ENCODE data around the gene PRKCI.

DNA sequence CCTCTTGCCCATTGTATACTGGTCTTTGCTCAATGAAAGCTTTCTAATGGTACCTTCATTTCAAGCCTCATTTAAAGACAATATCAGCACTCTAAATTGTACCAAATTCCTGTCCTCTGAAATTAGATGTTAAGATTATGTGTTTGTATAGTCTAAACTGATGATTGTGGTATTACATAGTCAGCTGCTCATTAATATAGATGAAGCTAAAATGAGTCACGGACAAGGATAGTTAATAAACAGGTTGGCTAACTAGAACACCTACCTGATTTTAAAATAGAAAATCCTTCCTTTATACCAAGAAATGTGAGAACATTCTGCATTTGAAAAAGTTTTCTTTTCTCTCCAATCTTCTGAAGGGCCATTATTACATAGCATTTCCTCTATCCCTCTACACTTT is 2.9 kb downstream of the PRKCI start:
- TF ChIP-seq, protein P1, sequence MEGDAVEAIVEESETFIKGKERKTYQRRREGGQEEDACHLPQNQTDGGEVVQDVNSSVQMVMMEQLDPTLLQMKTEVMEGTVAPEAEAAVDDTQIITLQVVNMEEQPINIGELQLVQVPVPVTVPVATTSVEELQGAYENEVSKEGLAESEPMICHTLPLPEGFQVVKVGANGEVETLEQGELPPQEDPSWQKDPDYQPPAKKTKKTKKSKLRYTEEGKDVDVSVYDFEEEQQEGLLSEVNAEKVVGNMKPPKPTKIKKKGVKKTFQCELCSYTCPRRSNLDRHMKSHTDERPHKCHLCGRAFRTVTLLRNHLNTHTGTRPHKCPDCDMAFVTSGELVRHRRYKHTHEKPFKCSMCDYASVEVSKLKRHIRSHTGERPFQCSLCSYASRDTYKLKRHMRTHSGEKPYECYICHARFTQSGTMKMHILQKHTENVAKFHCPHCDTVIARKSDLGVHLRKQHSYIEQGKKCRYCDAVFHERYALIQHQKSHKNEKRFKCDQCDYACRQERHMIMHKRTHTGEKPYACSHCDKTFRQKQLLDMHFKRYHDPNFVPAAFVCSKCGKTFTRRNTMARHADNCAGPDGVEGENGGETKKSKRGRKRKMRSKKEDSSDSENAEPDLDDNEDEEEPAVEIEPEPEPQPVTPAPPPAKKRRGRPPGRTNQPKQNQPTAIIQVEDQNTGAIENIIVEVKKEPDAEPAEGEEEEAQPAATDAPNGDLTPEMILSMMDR (IDR thresholded peaks at IDR 0.05): no peak
- TF ChIP-seq POLR2A (IDR thresholded peaks at IDR 0.05; ENCODE audit: low read depth) (no peak), EP300 (IDR thresholded peaks at IDR 0.05) (no peak), POLR2AphosphoS5 (IDR thresholded peaks at IDR 0.05) (no peak)

All from esophagus muscularis mucosa (tissue), 4 donors.